ENCODE results near the gene ST7.

- TF ChIP-seq CTCF (conservative IDR thresholded peaks at IDR 0.05 in 1 of 2, IDR thresholded peaks at IDR 0.05 in 1 of 2; ENCODE audit: low read depth in 1 of 2, low read length in 2 of 2) (no peak), EZH2 (IDR thresholded peaks at IDR 0.05; ENCODE audit: low read length, missing control alignments) (no peak)
Measured at GRCh38 chr7:116911801-116912200, 41.5 kb upstream of the ST7 start.

Measured in fibroblast of lung (primary cell).